GM23338 (cell line): Measurements from ENCODE around the gene C1RL. TPM values are rescaled to one million over a fixed set of nuclear protein-coding genes. Genes with fewer than 3 reads are reported as not detected.

ENCODE experiments used
- ATAC-seq: fragments of 200-7000 bp; cut with Tn5 transposase; 3 replicates; pipeline ENCODE4 v1.9.1; 2020
- DNase-seq: peaks from one replicate; pipeline ENCODE4 v3.0.0-alpha.2; 2015; ENCODE audit warnings: low spot score
- H2AFZ ChIP-seq: fragments of 200-600 bp; sonication (generic); 2 replicates; pipeline ENCODE4 v1.8.0; 2016; ENCODE audit warnings: antibody characterized with exemption, mild to moderate bottlenecking, moderate library complexity
- H3F3A ChIP-seq: fragments of 200-600 bp; sonication (generic); replicated peaks from 2 replicates; pipeline ENCODE4 v1.8.0; 2017; ENCODE audit warnings: antibody characterized with exemption, mixed run types, low read depth
- H3K27ac ChIP-seq: fragments of 200-600 bp; sonication (generic); 2 replicates; pipeline ENCODE4 v1.6.1; 2016; ENCODE audit warnings: low read depth
- H3K27me3 ChIP-seq: fragments of 200-600 bp; sonication (generic); 2 replicates; pipeline ENCODE4 v1.8.0; 2016; ENCODE audit warnings: mild to moderate bottlenecking, mixed run types, moderate library complexity; ENCODE audit not compliant: insufficient read depth
- H3K36me3 ChIP-seq: fragments of 200-600 bp; sonication (generic); 2 replicates; pipeline ENCODE4 v1.8.0; 2016; ENCODE audit warnings: mild to moderate bottlenecking; ENCODE audit not compliant: insufficient read depth
- H3K4me1 ChIP-seq: fragments of 200-600 bp; sonication (generic); 2 replicates; pipeline ENCODE4 v1.8.0; 2016; ENCODE audit warnings: mild to moderate bottlenecking, moderate library complexity; ENCODE audit not compliant: insufficient read depth
- H3K4me2 ChIP-seq: fragments of 200-600 bp; sonication (generic); 2 replicates; pipeline ENCODE4 v1.7.1; 2017; ENCODE audit warnings: mixed run types
- H3K4me3 ChIP-seq: fragments of 200-600 bp; sonication (generic); 2 replicates; pipeline ENCODE4 v1.6.1; 2016; ENCODE audit warnings: mixed run types
- H3K79me2 ChIP-seq: fragments of 200-600 bp; sonication (generic); replicated peaks from 2 replicates; pipeline ENCODE4 v1.8.0; 2017; ENCODE audit warnings: mild to moderate bottlenecking; ENCODE audit not compliant: insufficient read depth
- H3K9me2 ChIP-seq: fragments of 200-600 bp; sonication (generic); 2 replicates; pipeline ENCODE4 v1.8.0; 2017; ENCODE audit not compliant: insufficient read depth
- H4K20me1 ChIP-seq: fragments of 200-600 bp; sonication (generic); replicated peaks from 2 replicates; pipeline ENCODE4 v1.8.0; 2017; ENCODE audit warnings: mild to moderate bottlenecking; ENCODE audit not compliant: insufficient read depth
- H3K27ac Mint-ChIP-seq: 2 replicates; pipeline ENCODE4 v1.8.0; 2020; ENCODE audit warnings: inconsistent platforms, mild to moderate bottlenecking, moderate library complexity, mixed read lengths
- H3K27me3 Mint-ChIP-seq: 3 replicates; pipeline ENCODE4 v1.8.0; 2022; ENCODE audit warnings: low read depth, mild to moderate bottlenecking, moderate library complexity, mixed read lengths, inconsistent platforms; ENCODE audit not compliant: insufficient read depth, poor library complexity
- H3K36me3 Mint-ChIP-seq: 3 replicates; pipeline ENCODE4 v1.8.0; 2021; ENCODE audit warnings: low read depth, mild to moderate bottlenecking, inconsistent platforms, moderate library complexity, mixed read lengths
- H3K4me1 Mint-ChIP-seq: 3 replicates; pipeline ENCODE4 v1.8.0; 2020; ENCODE audit warnings: mild to moderate bottlenecking, inconsistent platforms, mixed read lengths
- H3K4me3 Mint-ChIP-seq: 3 replicates; pipeline ENCODE4 v1.8.0; 2021; ENCODE audit warnings: moderate library complexity, mild to moderate bottlenecking, inconsistent platforms, mixed read lengths
- H3K9me3 Mint-ChIP-seq: 3 replicates; pipeline ENCODE4 v1.8.0; 2020; ENCODE audit warnings: moderate library complexity, mild to moderate bottlenecking, inconsistent platforms, mixed read lengths
- CREB1 ChIP-seq: fragments of 250-450 bp; sonication (Bioruptor Pico); IDR thresholded peaks from 2 replicates; pipeline ENCODE4 v1.5.0; 2020; ENCODE audit warnings: low read depth, mild to moderate bottlenecking, moderate library complexity
- CTCF ChIP-seq, 2 experiments: fragments of 200-600 bp in 1 of 2; sonication (generic) in 1 of 2; conservative IDR thresholded peaks; 2 replicates each; pipeline versions ENCODE4 v1.5.1 to v1.6.1; 2016 to 2017; ENCODE audit warnings: antibody characterized with exemption in 2 of 2, low read depth in 2 of 2, mild to moderate bottlenecking in 2 of 2, moderate library complexity in 1 of 2
- ETS1 ChIP-seq: IDR thresholded peaks from 2 replicates; pipeline ENCODE4 v1.6.1; 2016; ENCODE audit warnings: antibody characterized with exemption
- EZH2 ChIP-seq: fragments of 200-600 bp; sonication (generic); IDR thresholded peaks from one replicate; pipeline ENCODE4 v1.8.0; 2017; ENCODE audit warnings: antibody characterized with exemption, mild to moderate bottlenecking, low read depth; ENCODE audit not compliant: unreplicated experiment
- EZH2phosphoT487 ChIP-seq: fragments of 200-600 bp; sonication (generic); IDR thresholded peaks from one replicate; pipeline ENCODE4 v1.8.1; 2018; ENCODE audit warnings: antibody characterized with exemption; ENCODE audit not compliant: unreplicated experiment
- JUNB ChIP-seq: IDR thresholded peaks from one replicate; pipeline ENCODE4 v1.6.1; 2016; ENCODE audit warnings: antibody characterized with exemption; ENCODE audit not compliant: unreplicated experiment
- NANOG ChIP-seq: IDR thresholded peaks from 2 replicates; pipeline ENCODE4 v1.6.1; 2016; ENCODE audit warnings: antibody characterized with exemption, borderline replicate concordance
- POLR2AphosphoS5 ChIP-seq: IDR thresholded peaks from 2 replicates; pipeline ENCODE4 v1.6.1; 2016; ENCODE audit warnings: antibody characterized with exemption, low read depth
- REST ChIP-seq: IDR thresholded peaks from one replicate; pipeline ENCODE4 v1.6.1; 2018; ENCODE audit warnings: antibody characterized with exemption; ENCODE audit not compliant: unreplicated experiment
- STAT1 ChIP-seq: IDR thresholded peaks from one replicate; pipeline ENCODE4 v1.6.1; 2016; ENCODE audit warnings: antibody characterized with exemption; ENCODE audit not compliant: unreplicated experiment
- ZNF114 ChIP-seq: fragments of 250-450 bp; sonication (Bioruptor Pico); IDR thresholded peaks from 2 replicates; pipeline ENCODE4 v1.5.0; 2020; ENCODE audit warnings: mild to moderate bottlenecking, moderate library complexity
- ZNF331 ChIP-seq: fragments of 250-450 bp; sonication (Bioruptor Pico); IDR thresholded peaks from 2 replicates; pipeline ENCODE4 v1.5.0; 2020; ENCODE audit warnings: low read depth, mild to moderate bottlenecking, moderate library complexity
- ZNF462 ChIP-seq: fragments of 250-450 bp; sonication (Bioruptor Pico); IDR thresholded peaks from 2 replicates; pipeline ENCODE4 v1.5.0; 2020; ENCODE audit warnings: mild to moderate bottlenecking, moderate library complexity
- polyA plus RNA-seq: library from polyadenylated mRNA; unstranded; fragments of >200 nt; fragmentation: Nextera tagmentation; extraction: Ambion mirVana; gene quantifications from 2 replicates; pipeline ENCODE4 v1.2.1, GENCODE V29; 2016
- total RNA-seq: library from RNA; depleted of rRNA; stranded (reverse); fragments of >200 nt; shearing (Covaris generic); gene quantifications from 2 replicates; pipeline ENCODE4 v1.2.3, GENCODE V29; 2014

C1RL gene
- total and polyA plus RNA-seq, 2 experiments from 2014 or later = 7.3 to 8.8 TPM

- H3K27me3 ChIP-seq = no peaks in the 10 kb centered on the region
- H3K4me3 Mint-ChIP-seq = no peak overlapping the region
Measured at GRCh38 chr12:7083125-7083524, 25.9 kb downstream of the C1RL start.

More at GRCh38 chr12:7083125-7083524, 25.9 kb downstream of the C1RL start:
- Mint-ChIP-seq H3K4me1 (no peaks in the 10 kb centered on the region), H3K27me3 (peaks cover 1% of the 10 kb centered on the region), H3K27ac (no peak overlapping the region), H3K9me3 (peaks cover 4% of the 10 kb centered on the region), H3K36me3 (peaks cover 6% of the 10 kb centered on the region)
- Histone ChIP-seq H3F3A (no peaks in the 10 kb centered on the region), H3K36me3 (no peaks in the 10 kb centered on the region), H3K4me2 (no peak overlapping the region), H3K79me2 (no peaks in the 10 kb centered on the region), H3K27ac (no peak overlapping the region), H4K20me1 (no peaks in the 10 kb centered on the region), H3K4me3 (no peak overlapping the region), H2AFZ (no peak overlapping the region), H3K9me2 (no peaks in the 10 kb centered on the region), H3K4me1 (no peaks in the 10 kb centered on the region)
- ATAC-seq (no peak), DNase-seq (no peak)
- TF ChIP-seq POLR2AphosphoS5 (no peak), STAT1 (no peak), REST (no peak), ETS1 (no peak), ZNF114 (CRISPR knock-in tag) (no peak), JUNB (no peak), EZH2phosphoT487 (no peak), CTCF (conservative IDR thresholded peaks at IDR 0.05; ENCODE audit: low read depth in 2 of 2) (no peak), ZNF462 (CRISPR knock-in tag) (no peak), ZNF331 (no peak), NANOG (no peak), CREB1 (CRISPR knock-in tag) (no peak), EZH2 (no peak)
